ENCODE results near the gene SIDT2. TPM values are rescaled to one million over a fixed set of nuclear protein-coding genes. Genes with fewer than 3 reads are reported as not detected.

The SIDT2 gene
- total and polyA plus RNA-seq, 2 donors (not counting 3 experiments of a cell fraction or from before 2014, with no cell fraction given), result 28.7 to 34.5 TPM

DNA sequence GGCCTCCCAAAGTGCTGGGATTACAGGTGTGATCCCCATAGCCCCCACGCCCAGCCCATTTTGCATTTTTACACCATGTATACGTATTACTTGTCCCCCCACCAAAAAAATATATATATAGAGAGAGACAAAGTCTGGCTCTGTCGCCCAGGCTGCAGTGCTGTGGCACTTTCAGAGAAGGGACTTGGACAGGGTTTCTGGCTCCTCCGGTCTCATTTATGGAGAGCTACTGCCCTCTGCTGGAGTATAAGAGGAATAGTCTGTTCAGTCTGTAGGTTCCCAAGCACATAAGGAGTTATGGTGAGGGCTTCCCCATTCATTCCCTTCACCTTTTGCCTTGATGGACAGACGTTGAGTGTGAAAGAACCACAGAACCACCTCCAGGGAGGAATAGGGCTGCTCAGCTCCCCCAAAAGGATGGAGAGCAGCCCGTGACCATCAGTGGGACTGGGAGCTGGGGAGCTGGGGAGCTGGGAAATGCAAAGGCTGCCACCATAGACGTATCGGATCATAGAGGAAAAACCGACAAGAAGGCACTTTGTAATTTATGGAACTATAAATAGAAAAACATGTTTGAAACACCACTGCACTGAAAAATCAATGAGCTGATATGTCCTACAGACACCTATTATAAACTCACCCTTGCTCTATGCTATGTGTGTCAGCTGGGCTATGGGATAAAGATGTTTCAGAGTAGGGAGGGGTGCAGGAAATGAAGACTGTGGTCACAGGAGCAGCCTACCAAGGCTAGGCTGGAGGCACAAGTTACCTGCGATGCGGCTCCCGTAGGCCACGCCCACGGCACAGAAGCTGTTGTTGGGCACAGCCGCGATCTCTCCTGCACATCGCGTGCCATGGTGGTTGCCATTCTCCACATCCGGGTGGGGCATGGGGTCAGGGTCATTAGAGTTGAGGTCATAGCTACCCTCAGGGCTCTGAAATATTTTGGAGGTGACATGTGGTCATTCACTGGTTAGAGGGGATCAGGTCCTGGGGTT lies 48.1 kb downstream of the SIDT2 start:
- BruUV-seq (replicated peaks), result no TSS peak
- H3K4me1 ChIP-seq (ENCODE audit: control insufficient read depth, extremely low read depth, insufficient read depth, low read length), result peaks cover 10% of the 10 kb centered on the region
- H3K9ac ChIP-seq (replicated peaks; ENCODE audit: extremely low read depth, insufficient read depth, low read length), result no peak overlapping the region
- no peaks in the 10 kb centered on the region for H4K20me1 ChIP-seq (replicated peaks; ENCODE audit: control insufficient read depth, extremely low read depth, insufficient read depth, low read length)
- no peak overlapping the region for H3K4me3 ChIP-seq (replicated peaks in 1 of 3; ENCODE audit: insufficient read depth in 1 of 3, low read depth in 1 of 3, low read length in 3 of 3)
- TF ChIP-seq, protein P1, sequence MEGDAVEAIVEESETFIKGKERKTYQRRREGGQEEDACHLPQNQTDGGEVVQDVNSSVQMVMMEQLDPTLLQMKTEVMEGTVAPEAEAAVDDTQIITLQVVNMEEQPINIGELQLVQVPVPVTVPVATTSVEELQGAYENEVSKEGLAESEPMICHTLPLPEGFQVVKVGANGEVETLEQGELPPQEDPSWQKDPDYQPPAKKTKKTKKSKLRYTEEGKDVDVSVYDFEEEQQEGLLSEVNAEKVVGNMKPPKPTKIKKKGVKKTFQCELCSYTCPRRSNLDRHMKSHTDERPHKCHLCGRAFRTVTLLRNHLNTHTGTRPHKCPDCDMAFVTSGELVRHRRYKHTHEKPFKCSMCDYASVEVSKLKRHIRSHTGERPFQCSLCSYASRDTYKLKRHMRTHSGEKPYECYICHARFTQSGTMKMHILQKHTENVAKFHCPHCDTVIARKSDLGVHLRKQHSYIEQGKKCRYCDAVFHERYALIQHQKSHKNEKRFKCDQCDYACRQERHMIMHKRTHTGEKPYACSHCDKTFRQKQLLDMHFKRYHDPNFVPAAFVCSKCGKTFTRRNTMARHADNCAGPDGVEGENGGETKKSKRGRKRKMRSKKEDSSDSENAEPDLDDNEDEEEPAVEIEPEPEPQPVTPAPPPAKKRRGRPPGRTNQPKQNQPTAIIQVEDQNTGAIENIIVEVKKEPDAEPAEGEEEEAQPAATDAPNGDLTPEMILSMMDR (IDR thresholded peaks at IDR 0.05; ENCODE audit: extremely low read depth in 1 of 2, insufficient read depth in 1 of 2, low read depth in 1 of 2, low read length in 2 of 2), result peak; percentile 65 to 76
- no peak for TF ChIP-seq POLR2AphosphoS5 (IDR thresholded peaks at IDR 0.05; ENCODE audit: insufficient read depth, low read depth, low read length)
- CTCF ChIA-PET, result interaction anchor here (0.9 to 5.2 kb wide), 28 partner anchors 10 to 581 kb away, joined by 3 to 90 read pairs (median 5); partner anchors contain the start of genes APOA5, CEP164, PAFAH1B2 and SIDT2
- intact Hi-C loops (cut with micrococcal nuclease), result loop anchor here (1.0 to 2.0 kb wide), 5 partner anchors 45 to 494 kb away; partner anchors contain the start of gene APOA5
- H3K79me2 ChIP-seq (ENCODE audit: control insufficient read depth, insufficient read depth, low read length), result peaks cover 7% of the 10 kb centered on the region
- no peak overlapping the region for H3K27ac ChIP-seq (ENCODE audit: insufficient read depth, low read depth, low read length)
- DNase-seq (ENCODE audit: low read depth, low spot score) (peak; percentile 73), FAIRE-seq (peak; percentile 94)
- H3K4me2 ChIP-seq (ENCODE audit: insufficient read depth, low read length), result no peak overlapping the region
- no peaks in the 10 kb centered on the region for H3K9me3 ChIP-seq (replicated peaks; ENCODE audit: control insufficient read depth, insufficient read depth, low read length)
- H2AFZ ChIP-seq (ENCODE audit: low read depth, low read length), result no peak overlapping the region
- H3K27me3 ChIP-seq (ENCODE audit: control insufficient read depth in 2 of 2, insufficient read depth in 2 of 2, low read length in 2 of 2), result no peaks in the 10 kb centered on the region
- no peaks in the 10 kb centered on the region for H3K9me1 ChIP-seq (replicated peaks; ENCODE audit: control insufficient read depth, extremely low read depth, insufficient read depth, low read length)
- peaks cover 0 to 30% of the 10 kb centered on the region in 2 experiments for H3K36me3 ChIP-seq (ENCODE audit: control insufficient read depth in 2 of 2, extremely low read depth in 1 of 2, insufficient read depth in 2 of 2, low read length in 2 of 2)
- dilution Hi-C loops (cut with MboI; ENCODE audit: extremely low pct_ligation_motif_present, low sequenced_read_pairs), result no loop called here
- POLR2A ChIA-PET, result interaction anchor here (1.2 kb wide), 1 partner anchor 45 kb away, joined by 3 read pairs; no protein-coding TSS in a partner anchor

DNA sequence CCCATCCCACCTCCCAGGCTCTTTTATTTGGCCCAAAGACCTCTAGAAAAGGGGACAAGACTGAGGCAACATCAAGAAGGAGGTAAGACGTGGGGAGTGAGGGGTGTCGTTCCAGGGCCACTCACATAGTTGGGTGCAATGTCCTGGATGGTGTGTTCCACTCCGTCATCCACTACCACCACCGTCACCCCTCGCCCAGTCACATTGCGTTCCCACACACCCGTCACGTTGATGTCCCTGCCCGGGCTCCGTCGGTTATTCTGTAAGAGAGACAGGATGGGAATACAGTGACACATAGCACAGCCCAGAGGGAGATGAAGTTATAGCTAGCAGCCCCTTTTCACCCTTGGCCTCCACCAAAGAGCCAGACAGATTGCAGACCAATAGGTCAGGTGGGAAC lies 49.5 kb downstream of the SIDT2 start:
- no peak overlapping the region for H3K4me2 ChIP-seq (ENCODE audit: insufficient read depth, low read length)
- peaks cover 10% of the 10 kb centered on the region for H3K4me1 ChIP-seq (ENCODE audit: control insufficient read depth, extremely low read depth, insufficient read depth, low read length)
- dilution Hi-C loops (cut with MboI; ENCODE audit: extremely low pct_ligation_motif_present, low sequenced_read_pairs), result no loop called here
- peaks cover 10% of the 10 kb centered on the region for H3K79me2 ChIP-seq (ENCODE audit: control insufficient read depth, insufficient read depth, low read length)
- no peak overlapping the region for H3K9ac ChIP-seq (replicated peaks; ENCODE audit: extremely low read depth, insufficient read depth, low read length)
- no peak overlapping the region for H2AFZ ChIP-seq (ENCODE audit: low read depth, low read length)
- no peak overlapping the region for H3K27ac ChIP-seq (ENCODE audit: insufficient read depth, low read depth, low read length)
- TF ChIP-seq MAX (IDR thresholded peaks at IDR 0.05; ENCODE audit: insufficient read depth, insufficient read length) (no peak), MYC (IDR thresholded peaks at IDR 0.05; ENCODE audit: low read depth, low read length) (no peak), EZH2 (IDR thresholded peaks at IDR 0.05; ENCODE audit: borderline replicate concordance, low read depth, low read length, severe bottlenecking) (no peak), POLR2A (IDR thresholded peaks at IDR 0.05; ENCODE audit: low read depth, low read length) (no peak), FOS (IDR thresholded peaks at IDR 0.05; ENCODE audit: borderline replicate concordance, insufficient read depth, low read length) (no peak), GATA2 (IDR thresholded peaks at IDR 0.05; ENCODE audit: insufficient read depth, insufficient read length, low read depth, low read length) (no peak), JUN (IDR thresholded peaks at IDR 0.05; ENCODE audit: borderline replicate concordance, insufficient read depth, insufficient read length, low read depth) (no peak), POLR2AphosphoS5 (IDR thresholded peaks at IDR 0.05; ENCODE audit: insufficient read depth, low read depth, low read length) (no peak)
- TF ChIP-seq, protein P1 (IDR thresholded peaks at IDR 0.05; ENCODE audit: extremely low read depth in 1 of 2, insufficient read depth in 1 of 2, low read depth in 1 of 2, low read length in 2 of 2), result no peak
- H3K9me3 ChIP-seq (replicated peaks; ENCODE audit: control insufficient read depth, insufficient read depth, low read length), result no peaks in the 10 kb centered on the region
- no TSS peak for BruUV-seq (replicated peaks)
- H3K36me3 ChIP-seq (ENCODE audit: control insufficient read depth in 2 of 2, extremely low read depth in 1 of 2, insufficient read depth in 2 of 2, low read length in 2 of 2), result peaks cover 0 to 28% of the 10 kb centered on the region in 2 experiments
- H3K9me1 ChIP-seq (replicated peaks; ENCODE audit: control insufficient read depth, extremely low read depth, insufficient read depth, low read length), result no peaks in the 10 kb centered on the region
- no peaks in the 10 kb centered on the region for H4K20me1 ChIP-seq (replicated peaks; ENCODE audit: control insufficient read depth, extremely low read depth, insufficient read depth, low read length)
- intact Hi-C loops (cut with micrococcal nuclease), result no loop called here
- ChIA-PET POLR2A (no interaction called here), CTCF (interaction anchor here (0.7 to 5.2 kb wide), 4 partner anchors 9 to 438 kb away, joined by 3 to 90 read pairs (median 33); partner anchors contain the start of genes APOA5 and SIDT2)
- FAIRE-seq (no peak), DNase-seq (ENCODE audit: low read depth, low spot score) (no peak)
- no peak overlapping the region for H3K4me3 ChIP-seq (replicated peaks in 1 of 3; ENCODE audit: insufficient read depth in 1 of 3, low read depth in 1 of 3, low read length in 3 of 3)
- H3K27me3 ChIP-seq (ENCODE audit: control insufficient read depth in 2 of 2, insufficient read depth in 2 of 2, low read length in 2 of 2), result no peaks in the 10 kb centered on the region

Data from endothelial cell of umbilical vein (primary cell).